ENCODE results near the gene SIPA1L3.
"Not testable (repeated sequence)": the region's sequence is repeated elsewhere in the genome, so short reads cannot be mapped to it uniquely, and the experiment has no call there.

Gene SIPA1L3

GRCh38 chr19:38059897-38060296 lies 152.9 kb downstream of the SIPA1L3 start:
- H3K36me3 ChIP-seq (ENCODE audit: control insufficient read depth, insufficient read depth, low read length) = no peaks in the 10 kb centered on the region
- peaks cover 5% of the 10 kb centered on the region for H3K4me1 ChIP-seq (ENCODE audit: control insufficient read depth, insufficient read depth, low read length, poor library complexity, severe bottlenecking)
- no peak overlapping the region for H3K27ac ChIP-seq (ENCODE audit: insufficient read depth, low read length, poor library complexity, severe bottlenecking)
- no peak for DNase-seq
- H3K9me3 ChIP-seq (ENCODE audit: control insufficient read depth, low read length) = no peaks in the 10 kb centered on the region
- no peaks in the 10 kb centered on the region for H3K27me3 ChIP-seq (replicated peaks; ENCODE audit: control insufficient read depth, insufficient read depth, low read length, poor library complexity, severe bottlenecking)
- no peak overlapping the region for H3K4me3 ChIP-seq (ENCODE audit: insufficient read depth, low read depth, low read length, poor library complexity, severe bottlenecking)

GRCh38 chr19:38060331-38060730 lies 153.3 kb downstream of the SIPA1L3 start:
- H3K4me3 ChIP-seq (ENCODE audit: insufficient read depth, low read depth, low read length, poor library complexity, severe bottlenecking) = no peak overlapping the region
- no peak overlapping the region for H3K27ac ChIP-seq (ENCODE audit: insufficient read depth, low read length, poor library complexity, severe bottlenecking)
- H3K36me3 ChIP-seq (ENCODE audit: control insufficient read depth, insufficient read depth, low read length) = no peaks in the 10 kb centered on the region
- H3K9me3 ChIP-seq (ENCODE audit: control insufficient read depth, low read length) = no peaks in the 10 kb centered on the region
- H3K27me3 ChIP-seq (replicated peaks; ENCODE audit: control insufficient read depth, insufficient read depth, low read length, poor library complexity, severe bottlenecking) = no peaks in the 10 kb centered on the region
- no peak for DNase-seq
- peaks cover 5% of the 10 kb centered on the region for H3K4me1 ChIP-seq (ENCODE audit: control insufficient read depth, insufficient read depth, low read length, poor library complexity, severe bottlenecking)

GRCh38 chr19:38061294-38061693 lies 154.3 kb downstream of the SIPA1L3 start:
- no peak for DNase-seq
- H3K4me1 ChIP-seq (ENCODE audit: control insufficient read depth, insufficient read depth, low read length, poor library complexity, severe bottlenecking) = peaks cover 5% of the 10 kb centered on the region
- H3K4me3 ChIP-seq (ENCODE audit: insufficient read depth, low read depth, low read length, poor library complexity, severe bottlenecking) = no peak overlapping the region
- no peak overlapping the region for H3K27ac ChIP-seq (ENCODE audit: insufficient read depth, low read length, poor library complexity, severe bottlenecking)
- H3K9me3 ChIP-seq (ENCODE audit: control insufficient read depth, low read length) = no peaks in the 10 kb centered on the region
- no peaks in the 10 kb centered on the region for H3K27me3 ChIP-seq (replicated peaks; ENCODE audit: control insufficient read depth, insufficient read depth, low read length, poor library complexity, severe bottlenecking)
- H3K36me3 ChIP-seq (ENCODE audit: control insufficient read depth, insufficient read depth, low read length) = no peaks in the 10 kb centered on the region

- Histone ChIP-seq H3K9me3 (ENCODE audit: control insufficient read depth, low read length) (no peaks in the 10 kb centered on the region), H3K4me1 (ENCODE audit: control insufficient read depth, insufficient read depth, low read length, poor library complexity, severe bottlenecking) (peaks cover 5% of the 10 kb centered on the region), H3K36me3 (ENCODE audit: control insufficient read depth, insufficient read depth, low read length) (no peaks in the 10 kb centered on the region), H3K4me3 (ENCODE audit: insufficient read depth, low read depth, low read length, poor library complexity, severe bottlenecking) (no peak overlapping the region), H3K27me3 (replicated peaks; ENCODE audit: control insufficient read depth, insufficient read depth, low read length, poor library complexity, severe bottlenecking) (no peaks in the 10 kb centered on the region), H3K27ac (ENCODE audit: insufficient read depth, low read length, poor library complexity, severe bottlenecking) (no peak overlapping the region)
- no peak for DNase-seq
These were observed 156.2 kb downstream of the SIPA1L3 start for GRCh38 chr19:38062959-38063761.

- Histone ChIP-seq H3K9me3 (ENCODE audit: control insufficient read depth, low read length) (no peaks in the 10 kb centered on the region), H3K4me1 (ENCODE audit: control insufficient read depth, insufficient read depth, low read length, poor library complexity, severe bottlenecking) (peaks cover 5% of the 10 kb centered on the region), H3K27ac (ENCODE audit: insufficient read depth, low read length, poor library complexity, severe bottlenecking) (no peak overlapping the region), H3K36me3 (ENCODE audit: control insufficient read depth, insufficient read depth, low read length) (no peaks in the 10 kb centered on the region), H3K4me3 (ENCODE audit: insufficient read depth, low read depth, low read length, poor library complexity, severe bottlenecking) (no peak overlapping the region), H3K27me3 (replicated peaks; ENCODE audit: control insufficient read depth, insufficient read depth, low read length, poor library complexity, severe bottlenecking) (no peaks in the 10 kb centered on the region)
- DNase-seq = no peak
These were observed 156.9 kb downstream of the SIPA1L3 start for GRCh38 chr19:38063928-38064327.

- Histone ChIP-seq H3K27me3 (replicated peaks; ENCODE audit: control insufficient read depth, insufficient read depth, low read length, poor library complexity, severe bottlenecking) (no peaks in the 10 kb centered on the region), H3K36me3 (ENCODE audit: control insufficient read depth, insufficient read depth, low read length) (no peaks in the 10 kb centered on the region), H3K9me3 (ENCODE audit: control insufficient read depth, low read length) (no peaks in the 10 kb centered on the region), H3K4me3 (ENCODE audit: insufficient read depth, low read depth, low read length, poor library complexity, severe bottlenecking) (no peak overlapping the region), H3K4me1 (ENCODE audit: control insufficient read depth, insufficient read depth, low read length, poor library complexity, severe bottlenecking) (peaks cover 1% of the 10 kb centered on the region), H3K27ac (ENCODE audit: insufficient read depth, low read length, poor library complexity, severe bottlenecking) (no peak overlapping the region)
- DNase-seq = no peak
These were observed 157.8 kb downstream of the SIPA1L3 start for GRCh38 chr19:38064661-38065425.

- H3K27me3 ChIP-seq (replicated peaks; ENCODE audit: control insufficient read depth, insufficient read depth, low read length, poor library complexity, severe bottlenecking); H3K36me3 ChIP-seq (ENCODE audit: control insufficient read depth, insufficient read depth, low read length); DNase-seq; H3K4me3 ChIP-seq (ENCODE audit: insufficient read depth, low read depth, low read length, poor library complexity, severe bottlenecking); H3K27ac ChIP-seq (ENCODE audit: insufficient read depth, low read length, poor library complexity, severe bottlenecking); H3K9me3 ChIP-seq (ENCODE audit: control insufficient read depth, low read length); H3K4me1 ChIP-seq (ENCODE audit: control insufficient read depth, insufficient read depth, low read length, poor library complexity, severe bottlenecking): not testable (repeated sequence)
These were observed 158.8 kb downstream of the SIPA1L3 start for GRCh38 chr19:38065775-38066174.

GRCh38 chr19:38068826-38069225 lies 161.8 kb downstream of the SIPA1L3 start:
- no peak overlapping the region for H3K4me3 ChIP-seq (ENCODE audit: insufficient read depth, low read depth, low read length, poor library complexity, severe bottlenecking)
- H3K27me3 ChIP-seq (replicated peaks; ENCODE audit: control insufficient read depth, insufficient read depth, low read length, poor library complexity, severe bottlenecking) = no peaks in the 10 kb centered on the region
- H3K4me1 ChIP-seq (ENCODE audit: control insufficient read depth, insufficient read depth, low read length, poor library complexity, severe bottlenecking) = no peaks in the 10 kb centered on the region
- no peaks in the 10 kb centered on the region for H3K9me3 ChIP-seq (ENCODE audit: control insufficient read depth, low read length)
- H3K27ac ChIP-seq (ENCODE audit: insufficient read depth, low read length, poor library complexity, severe bottlenecking) = no peak overlapping the region
- H3K36me3 ChIP-seq (ENCODE audit: control insufficient read depth, insufficient read depth, low read length) = no peaks in the 10 kb centered on the region
- no peak for DNase-seq

GRCh38 chr19:38070573-38070972 lies 163.6 kb downstream of the SIPA1L3 start:
- H3K27me3 ChIP-seq (replicated peaks; ENCODE audit: control insufficient read depth, insufficient read depth, low read length, poor library complexity, severe bottlenecking) = no peaks in the 10 kb centered on the region
- H3K4me1 ChIP-seq (ENCODE audit: control insufficient read depth, insufficient read depth, low read length, poor library complexity, severe bottlenecking) = no peaks in the 10 kb centered on the region
- DNase-seq = no peak
- no peak overlapping the region for H3K27ac ChIP-seq (ENCODE audit: insufficient read depth, low read length, poor library complexity, severe bottlenecking)
- no peak overlapping the region for H3K4me3 ChIP-seq (ENCODE audit: insufficient read depth, low read depth, low read length, poor library complexity, severe bottlenecking)
- no peaks in the 10 kb centered on the region for H3K36me3 ChIP-seq (ENCODE audit: control insufficient read depth, insufficient read depth, low read length)
- no peaks in the 10 kb centered on the region for H3K9me3 ChIP-seq (ENCODE audit: control insufficient read depth, low read length)

GRCh38 chr19:38071054-38071453 lies 164.0 kb downstream of the SIPA1L3 start:
- not testable (repeated sequence) for H3K27me3 ChIP-seq (replicated peaks; ENCODE audit: control insufficient read depth, insufficient read depth, low read length, poor library complexity, severe bottlenecking); H3K4me1 ChIP-seq (ENCODE audit: control insufficient read depth, insufficient read depth, low read length, poor library complexity, severe bottlenecking); H3K4me3 ChIP-seq (ENCODE audit: insufficient read depth, low read depth, low read length, poor library complexity, severe bottlenecking); H3K36me3 ChIP-seq (ENCODE audit: control insufficient read depth, insufficient read depth, low read length); DNase-seq; H3K9me3 ChIP-seq (ENCODE audit: control insufficient read depth, low read length); H3K27ac ChIP-seq (ENCODE audit: insufficient read depth, low read length, poor library complexity, severe bottlenecking)
